Smooth muscle cell (in vitro differentiated cells): ENCODE measurements around the gene PEX5. TPM values are rescaled to one million over a fixed set of nuclear protein-coding genes. Genes with fewer than 3 reads are reported as not detected.

Experiments used
- DNase-seq: peaks from one replicate; lab custom pipeline; 2025; ENCODE audit not compliant: unreplicated experiment; lab: John Stamatoyannopoulos, UW
- H2AFZ ChIP-seq: fragments of 200-600 bp; sonication (generic); 2 replicates; pipeline ENCODE4 v1.6.0; 2016; ENCODE audit warnings: antibody characterized with exemption, low read depth, mild to moderate bottlenecking
- H3F3A ChIP-seq: fragments of 200-600 bp; sonication (generic); 2 replicates; pipeline ENCODE4 v1.6.0; 2017; ENCODE audit warnings: antibody characterized with exemption, low read depth
- H3K27ac ChIP-seq: fragments of 200-600 bp; sonication (generic); 2 replicates; pipeline ENCODE4 v1.5.1; 2016; ENCODE audit warnings: low read depth, mild to moderate bottlenecking
- H3K27me3 ChIP-seq: fragments of 200-600 bp; sonication (generic); 2 replicates; pipeline ENCODE4 v1.6.1; 2016; ENCODE audit warnings: low read depth, mild to moderate bottlenecking
- H3K36me3 ChIP-seq: fragments of 200-600 bp; sonication (generic); 2 replicates; pipeline ENCODE4 v1.5.1; 2016; ENCODE audit warnings: low read depth
- H3K4me1 ChIP-seq: fragments of 200-600 bp; sonication (generic); 2 replicates; pipeline ENCODE4 v1.5.1; 2016; ENCODE audit warnings: low read depth
- H3K4me2 ChIP-seq: fragments of 200-600 bp; sonication (generic); 2 replicates; pipeline ENCODE4 v1.6.0; 2016; ENCODE audit warnings: mild to moderate bottlenecking
- H3K4me3 ChIP-seq: fragments of 200-600 bp; sonication (generic); 2 replicates; pipeline ENCODE4 v1.5.1; 2016; ENCODE audit warnings: mild to moderate bottlenecking
- H3K79me2 ChIP-seq: fragments of 200-600 bp; sonication (generic); 2 replicates; pipeline ENCODE4 v1.6.0; 2016; ENCODE audit warnings: low read depth, mild to moderate bottlenecking
- H3K9ac ChIP-seq: fragments of 200-600 bp; sonication (generic); 2 replicates; pipeline ENCODE4 v1.6.0; 2016; ENCODE audit warnings: low read depth
- H3K9me3 ChIP-seq: fragments of 200-600 bp; sonication (generic); replicated peaks from 2 replicates; pipeline ENCODE4 v1.5.1; 2016; ENCODE audit warnings: low read depth
- H4K20me1 ChIP-seq: fragments of 200-600 bp; sonication (generic); 2 replicates; pipeline ENCODE4 v1.6.0; 2016; ENCODE audit warnings: low read depth
- WGBS: methylation state at CpG from one replicate; pipeline ENCODE4 v1.1.7; 2016; ENCODE audit warnings: low lambda C conversion rate; 5-methylcytosine and 5-hydroxymethylcytosine counted together
- polyA plus RNA-seq: library from polyadenylated mRNA; unstranded; fragments of >200 nt; fragmentation: Nextera tagmentation; extraction: Ambion mirVana; gene quantifications from 2 replicates; pipeline ENCODE4 v1.2.1, GENCODE V29; 2016
- total RNA-seq: library from RNA; depleted of rRNA; stranded (reverse); fragments of >200 nt; gene quantifications from 2 replicates; pipeline ENCODE4 v1.2.3, GENCODE V29; 2014
- TF ChIP-seq, protein P1 (sequence below): fragments of 200-600 bp; sonication (generic); IDR thresholded peaks from 2 replicates; pipeline ENCODE4 v1.5.1; 2017; ENCODE audit warnings: borderline replicate concordance, mild to moderate bottlenecking, antibody characterized with exemption; ENCODE audit not compliant: insufficient read depth, poor library complexity, severe bottlenecking

Gene PEX5
- total and polyA plus RNA-seq, 2 experiments from 2014 or later = 6.6 to 8.9 TPM

- peak overlapping the region; percentile 88 for H3K27ac ChIP-seq
- peaks cover 10% of the 10 kb centered on the region for H3K4me1 ChIP-seq
- no peaks in the 10 kb centered on the region for H3K27me3 ChIP-seq
- H3K36me3 ChIP-seq = no peaks in the 10 kb centered on the region
- peak overlapping the region; percentile 89 for H3K4me2 ChIP-seq
- peak overlapping the region; percentile 96 for H2AFZ ChIP-seq
- H3F3A ChIP-seq = peaks cover 4% of the 10 kb centered on the region
- DNase-seq = peak; percentile 30
- no peaks in the 10 kb centered on the region for H4K20me1 ChIP-seq
- H3K4me3 ChIP-seq = peak overlapping the region; percentile 66
- no peaks in the 10 kb centered on the region for H3K9me3 ChIP-seq
- no peaks in the 10 kb centered on the region for H3K79me2 ChIP-seq
- TF ChIP-seq, protein P1, sequence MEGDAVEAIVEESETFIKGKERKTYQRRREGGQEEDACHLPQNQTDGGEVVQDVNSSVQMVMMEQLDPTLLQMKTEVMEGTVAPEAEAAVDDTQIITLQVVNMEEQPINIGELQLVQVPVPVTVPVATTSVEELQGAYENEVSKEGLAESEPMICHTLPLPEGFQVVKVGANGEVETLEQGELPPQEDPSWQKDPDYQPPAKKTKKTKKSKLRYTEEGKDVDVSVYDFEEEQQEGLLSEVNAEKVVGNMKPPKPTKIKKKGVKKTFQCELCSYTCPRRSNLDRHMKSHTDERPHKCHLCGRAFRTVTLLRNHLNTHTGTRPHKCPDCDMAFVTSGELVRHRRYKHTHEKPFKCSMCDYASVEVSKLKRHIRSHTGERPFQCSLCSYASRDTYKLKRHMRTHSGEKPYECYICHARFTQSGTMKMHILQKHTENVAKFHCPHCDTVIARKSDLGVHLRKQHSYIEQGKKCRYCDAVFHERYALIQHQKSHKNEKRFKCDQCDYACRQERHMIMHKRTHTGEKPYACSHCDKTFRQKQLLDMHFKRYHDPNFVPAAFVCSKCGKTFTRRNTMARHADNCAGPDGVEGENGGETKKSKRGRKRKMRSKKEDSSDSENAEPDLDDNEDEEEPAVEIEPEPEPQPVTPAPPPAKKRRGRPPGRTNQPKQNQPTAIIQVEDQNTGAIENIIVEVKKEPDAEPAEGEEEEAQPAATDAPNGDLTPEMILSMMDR = peak; percentile 51
- WGBS = 3% methylated on average over 21 of the region's 21 CpGs
- H3K9ac ChIP-seq = peak overlapping the region; percentile 87
Measured at GRCh38 chr12:7188562-7189397, 706 bp upstream of the PEX5 start.

GRCh38 chr12:7190268-7191055 lies 976 bp downstream of the PEX5 start:
- Histone ChIP-seq H3K27me3 (no peaks in the 10 kb centered on the region), H2AFZ (peak overlapping the region; percentile 96), H3K4me3 (peak overlapping the region; percentile 66), H3K4me1 (peaks cover 10% of the 10 kb centered on the region), H3K9me3 (no peaks in the 10 kb centered on the region), H3F3A (peaks cover 4% of the 10 kb centered on the region), H3K27ac (no peak overlapping the region), H3K4me2 (peak overlapping the region; percentile 89), H3K79me2 (no peaks in the 10 kb centered on the region), H4K20me1 (no peaks in the 10 kb centered on the region), H3K9ac (peak overlapping the region; percentile 87), H3K36me3 (no peaks in the 10 kb centered on the region)
- TF ChIP-seq, protein P1 = no peak
- DNase-seq = peak; percentile 21
- 38% methylated on average over 17 of the region's 17 CpGs for WGBS

DNA sequence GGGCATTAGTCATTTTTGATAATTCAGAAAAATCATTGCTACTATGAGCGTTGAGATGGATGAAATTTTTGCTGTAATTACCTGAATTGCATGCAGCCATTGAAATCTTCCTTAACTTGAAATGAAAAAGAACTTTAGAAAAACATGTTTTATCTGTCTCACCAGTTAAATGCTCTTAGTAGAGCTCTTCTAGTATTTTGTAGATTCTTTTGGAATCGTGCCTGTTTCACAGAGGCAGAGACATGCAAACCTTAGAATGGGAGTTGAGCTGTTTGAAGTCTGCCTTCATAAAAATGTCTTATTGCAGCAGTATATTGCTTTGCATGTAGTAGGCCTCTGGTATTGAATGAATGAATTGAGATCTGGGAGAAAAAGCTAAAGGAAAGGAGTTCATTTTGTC lies 4.2 kb downstream of the PEX5 start:
- no peak for DNase-seq
- Histone ChIP-seq H3K79me2 (no peaks in the 10 kb centered on the region), H3F3A (no peaks in the 10 kb centered on the region), H3K4me2 (no peak overlapping the region), H3K4me1 (peaks cover under 1% of the 10 kb centered on the region), H3K4me3 (no peak overlapping the region), H3K9me3 (no peaks in the 10 kb centered on the region), H2AFZ (no peak overlapping the region), H3K36me3 (no peaks in the 10 kb centered on the region), H3K27me3 (no peaks in the 10 kb centered on the region), H3K27ac (no peak overlapping the region), H4K20me1 (no peaks in the 10 kb centered on the region), H3K9ac (no peak overlapping the region)
- WGBS = 76% methylated on average over 2 of the region's 2 CpGs
- TF ChIP-seq, protein P1 = no peak
